HG02588 (cell line): Measurements from ENCODE around the gene CYP2J2.
"Not testable (repeated sequence)": the region's sequence is repeated elsewhere in the genome, so short reads cannot be mapped to it uniquely, and the experiment has no call there.

Experiments
- ATAC-seq: cut with Tn5 transposase; IDR thresholded peaks from one replicate; pipeline ENCODE4 v1.9.1; 2021; ENCODE audit warnings: mild to moderate bottlenecking, moderate library complexity; ENCODE audit not compliant: unreplicated experiment

The CYP2J2 gene

GRCh38 chr1:59877108-59877682 is 49.4 kb downstream of the CYP2J2 start:
- ATAC-seq = no peak

DNA sequence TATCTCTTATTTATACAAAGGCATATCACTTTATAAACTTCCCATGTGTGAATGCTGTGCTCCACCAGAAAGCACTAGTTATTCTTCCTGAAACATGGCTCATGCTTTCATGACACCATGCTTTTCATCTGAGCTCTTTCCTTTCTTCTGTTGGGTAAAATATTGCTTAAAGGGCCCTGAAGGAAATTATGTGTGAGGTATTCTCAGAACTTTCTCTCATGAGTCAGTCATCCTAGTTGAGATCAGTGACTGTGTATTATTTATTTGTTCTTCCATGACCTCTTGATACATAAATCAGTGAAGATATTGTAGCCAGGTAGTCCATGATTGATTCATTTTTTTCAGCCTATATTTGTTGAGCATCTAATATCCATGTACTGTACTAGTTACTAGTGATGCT is 54.8 kb downstream of the CYP2J2 start:
- ATAC-seq = no peak

- ATAC-seq = no peak
Measured at GRCh38 chr1:59866462-59866861, 60.1 kb downstream of the CYP2J2 start.

- ATAC-seq = no peak
Measured at GRCh38 chr1:59857679-59858354, 68.8 kb downstream of the CYP2J2 start.

DNA sequence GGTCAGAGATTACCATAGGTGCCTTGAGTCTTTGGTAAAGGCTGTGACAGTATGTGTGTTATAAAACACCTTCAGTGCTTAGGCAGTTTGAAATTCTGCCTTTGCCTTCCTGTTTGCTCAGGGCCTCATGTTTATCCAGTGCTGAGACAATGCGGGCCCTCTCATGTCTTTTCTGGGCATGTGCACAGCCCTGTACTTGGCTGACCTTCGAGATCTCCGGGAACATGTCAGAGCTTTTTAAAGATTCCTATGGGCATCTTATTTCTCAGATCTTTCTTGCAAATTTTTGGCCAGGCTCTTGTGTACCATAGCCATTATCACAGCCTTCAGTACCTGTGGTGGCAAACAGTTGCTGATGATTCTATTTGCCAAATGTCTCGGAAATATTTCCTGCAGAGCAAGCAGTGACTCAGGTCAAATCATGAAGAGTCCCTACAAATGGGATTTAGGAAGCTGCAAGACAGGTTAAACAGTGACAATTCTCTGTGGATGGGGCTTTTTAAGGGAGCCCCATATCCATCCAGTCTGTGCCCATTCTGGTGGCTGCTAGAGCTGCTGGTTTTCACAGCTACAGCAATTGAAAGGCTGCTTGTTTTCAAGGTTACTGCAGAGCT is 69.7 kb downstream of the CYP2J2 start:
- ATAC-seq = no peak

DNA sequence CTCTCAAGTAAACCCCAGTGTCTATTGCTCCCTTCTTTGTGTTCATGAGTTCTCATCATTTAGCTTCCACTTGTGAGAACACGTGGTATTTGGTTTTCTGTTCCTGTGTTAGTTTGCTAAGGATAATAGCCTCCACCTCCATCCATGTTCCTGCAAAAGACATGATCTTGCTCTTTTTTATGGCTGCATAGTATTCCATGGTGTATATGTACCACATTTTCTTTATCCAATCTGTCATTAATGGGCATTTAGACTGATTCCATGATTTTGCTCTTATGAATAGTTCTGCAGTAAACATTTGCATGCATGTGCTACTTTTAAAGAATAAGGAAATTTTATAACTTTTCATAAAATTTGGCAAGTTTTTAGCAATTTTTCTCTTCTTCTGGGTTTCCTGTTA is 71.3 kb downstream of the CYP2J2 start:
- not testable (repeated sequence) for ATAC-seq

- ATAC-seq = no peak
Measured at GRCh38 chr1:59852117-59852516, 74.5 kb downstream of the CYP2J2 start.

DNA sequence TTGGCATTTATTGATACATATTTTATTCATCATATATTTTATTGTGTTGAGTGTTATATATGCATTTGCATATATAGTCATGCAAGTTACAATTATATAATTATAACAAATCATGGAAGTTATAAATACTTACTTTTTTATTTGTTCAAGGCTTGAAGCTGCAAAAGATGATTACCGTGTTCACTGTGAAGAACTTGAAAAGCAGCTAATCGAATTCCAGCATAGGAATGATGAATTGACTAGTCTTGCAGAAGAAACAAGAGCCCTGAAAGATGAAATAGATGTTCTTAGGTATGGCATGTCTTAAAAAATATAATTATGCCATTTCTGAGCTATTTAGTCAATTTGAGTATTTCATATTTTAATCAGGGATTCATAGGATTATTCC is 79.7 kb downstream of the CYP2J2 start:
- ATAC-seq = no peak

- ATAC-seq = no peak
Measured at GRCh38 chr1:59846209-59846894, 80.2 kb downstream of the CYP2J2 start.

- no peak for ATAC-seq
Measured at GRCh38 chr1:59845091-59845490, 81.5 kb downstream of the CYP2J2 start.
